ENCODE results near the gene WDR7.
A peak's percentile ranks its signal among the peaks of the same experiment; 100 is the strongest.

WDR7 gene

GRCh38 chr18:57077786-57078552 lies 426.8 kb downstream of the WDR7 start:
- DNase-seq (ENCODE audit: low read depth, low spot score): no peak

DNA sequence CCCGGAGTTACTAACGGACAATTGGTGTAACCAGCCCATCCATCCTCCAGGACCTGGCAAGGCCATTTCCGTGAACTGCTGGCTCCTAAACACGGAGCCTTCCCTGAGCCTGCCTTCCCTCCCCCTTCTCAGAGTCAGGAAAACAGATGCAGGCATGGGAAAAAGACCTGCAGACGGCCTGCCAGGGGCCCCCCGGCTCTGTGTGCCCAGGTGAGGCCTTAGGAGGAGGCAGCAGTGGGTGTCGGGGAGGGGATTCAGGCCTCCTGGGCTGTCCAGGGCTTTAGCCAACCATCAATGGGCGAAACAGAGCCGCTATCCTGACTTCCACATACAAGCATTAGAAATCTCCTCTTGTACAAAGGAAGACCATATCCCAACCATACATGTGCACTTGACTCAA lies 427.5 kb downstream of the WDR7 start:
- DNase-seq (ENCODE audit: low read depth, low spot score): no peak

- DNase-seq (ENCODE audit: low read depth, low spot score): no peak
These were observed 429.3 kb downstream of the WDR7 start for GRCh38 chr18:57080479-57080878.

DNA sequence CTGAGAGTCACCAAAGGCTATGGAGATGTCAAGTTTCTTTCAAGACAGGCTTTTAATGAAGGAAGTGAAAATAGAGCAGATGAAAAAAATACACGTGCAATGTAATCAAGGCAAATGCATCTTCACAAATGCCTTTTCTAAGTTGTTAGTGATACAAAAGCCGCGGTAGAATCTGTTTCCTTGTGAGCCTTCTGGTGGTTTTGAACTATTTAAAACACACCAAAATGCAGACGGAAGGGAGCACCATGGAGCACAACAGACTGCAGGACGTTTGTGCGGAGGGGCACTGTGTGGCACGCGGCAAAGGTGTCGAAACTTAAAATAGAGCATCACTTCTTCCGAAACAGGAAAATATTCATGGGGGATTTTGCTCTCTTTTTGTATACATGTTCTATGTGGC lies 430.7 kb downstream of the WDR7 start:
- DNase-seq (ENCODE audit: low read depth, low spot score): no peak

GRCh38 chr18:57083485-57083884 lies 432.3 kb downstream of the WDR7 start:
- DNase-seq (ENCODE audit: low read depth, low spot score): no peak

- peak; percentile 41 for DNase-seq (ENCODE audit: low read depth, low spot score)
These were observed 433.4 kb downstream of the WDR7 start for GRCh38 chr18:57084331-57085271.

GRCh38 chr18:57085371-57085770 lies 434.2 kb downstream of the WDR7 start:
- no peak for DNase-seq (ENCODE audit: low read depth, low spot score)

GRCh38 chr18:57086163-57086562 lies 435.0 kb downstream of the WDR7 start:
- DNase-seq (ENCODE audit: low read depth, low spot score): no peak
